ENCODE measurements around the gene FXYD4.

- TF ChIP-seq, protein P1, sequence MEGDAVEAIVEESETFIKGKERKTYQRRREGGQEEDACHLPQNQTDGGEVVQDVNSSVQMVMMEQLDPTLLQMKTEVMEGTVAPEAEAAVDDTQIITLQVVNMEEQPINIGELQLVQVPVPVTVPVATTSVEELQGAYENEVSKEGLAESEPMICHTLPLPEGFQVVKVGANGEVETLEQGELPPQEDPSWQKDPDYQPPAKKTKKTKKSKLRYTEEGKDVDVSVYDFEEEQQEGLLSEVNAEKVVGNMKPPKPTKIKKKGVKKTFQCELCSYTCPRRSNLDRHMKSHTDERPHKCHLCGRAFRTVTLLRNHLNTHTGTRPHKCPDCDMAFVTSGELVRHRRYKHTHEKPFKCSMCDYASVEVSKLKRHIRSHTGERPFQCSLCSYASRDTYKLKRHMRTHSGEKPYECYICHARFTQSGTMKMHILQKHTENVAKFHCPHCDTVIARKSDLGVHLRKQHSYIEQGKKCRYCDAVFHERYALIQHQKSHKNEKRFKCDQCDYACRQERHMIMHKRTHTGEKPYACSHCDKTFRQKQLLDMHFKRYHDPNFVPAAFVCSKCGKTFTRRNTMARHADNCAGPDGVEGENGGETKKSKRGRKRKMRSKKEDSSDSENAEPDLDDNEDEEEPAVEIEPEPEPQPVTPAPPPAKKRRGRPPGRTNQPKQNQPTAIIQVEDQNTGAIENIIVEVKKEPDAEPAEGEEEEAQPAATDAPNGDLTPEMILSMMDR (IDR thresholded peaks at IDR 0.05) = no peak
- TF ChIP-seq POLR2A (IDR thresholded peaks at IDR 0.05) = no peak
Measured at GRCh38 chr10:43360086-43360485, 11.3 kb upstream of the FXYD4 start.
